ENCODE data around the gene ROGDI. TPM values are rescaled to one million over a fixed set of nuclear protein-coding genes. Genes with fewer than 3 reads are reported as not detected.

The ROGDI gene
- total and polyA plus RNA-seq, 2 donors (not counting 3 experiments of a cell fraction or from before 2014, with no cell fraction given) = 12.0 to 36.9 TPM

GRCh38 chr16:4795181-4795827 is 7.1 kb downstream of the ROGDI start, which contains the start of gene SMIM22:
Gene SMIM22 (plus strand): TSS chr16:4795369. CDS start chr16:4795735, 366 bp downstream.
- Histone ChIP-seq H3K9me1 (replicated peaks; ENCODE audit: control insufficient read depth, extremely low read depth, insufficient read depth, low read length) (no peaks in the 10 kb centered on the region), H3K36me3 (ENCODE audit: control insufficient read depth in 2 of 2, extremely low read depth in 1 of 2, insufficient read depth in 2 of 2, low read length in 2 of 2) (no peaks in the 10 kb centered on the region), H3K79me2 (ENCODE audit: control insufficient read depth, insufficient read depth, low read length) (no peaks in the 10 kb centered on the region), H3K4me3 (replicated peaks in 1 of 3; ENCODE audit: insufficient read depth in 1 of 3, low read depth in 1 of 3, low read length in 3 of 3) (no peak within 1 kb of the TSS), H3K9me3 (replicated peaks; ENCODE audit: control insufficient read depth, insufficient read depth, low read length) (no peaks in the 10 kb centered on the region), H3K4me1 (ENCODE audit: control insufficient read depth, extremely low read depth, insufficient read depth, low read length) (no peaks in the 10 kb centered on the region), H3K4me2 (ENCODE audit: insufficient read depth, low read length) (no peak within 1 kb of the TSS), H3K27me3 (ENCODE audit: control insufficient read depth in 2 of 2, insufficient read depth in 2 of 2, low read length in 2 of 2) (no peaks in the 10 kb centered on the region), H3K27ac (ENCODE audit: insufficient read depth, low read depth, low read length) (no peak within 1 kb of the TSS), H4K20me1 (replicated peaks; ENCODE audit: control insufficient read depth, extremely low read depth, insufficient read depth, low read length) (no peaks in the 10 kb centered on the region), H2AFZ (ENCODE audit: low read depth, low read length) (no peak within 1 kb of the TSS), H3K9ac (replicated peaks; ENCODE audit: extremely low read depth, insufficient read depth, low read length) (no peak within 1 kb of the TSS)
- no peak for FAIRE-seq
- dilution Hi-C loops (cut with MboI; ENCODE audit: extremely low pct_ligation_motif_present, low sequenced_read_pairs) = no loop called here
- BruUV-seq (replicated peaks) = no TSS peak
- ChIA-PET CTCF (no interaction called here), POLR2A (no interaction called here)
- TF ChIP-seq EZH2 (IDR thresholded peaks at IDR 0.05; ENCODE audit: borderline replicate concordance, low read depth, low read length, severe bottlenecking) = no peak
- no peak for TF ChIP-seq MYC (IDR thresholded peaks at IDR 0.05; ENCODE audit: low read depth, low read length)
- TF ChIP-seq CTCF (IDR thresholded peaks at IDR 0.05; ENCODE audit: extremely low read depth in 1 of 2, insufficient read depth in 1 of 2, low read depth in 1 of 2, low read length in 2 of 2) = no peak
- no peak for TF ChIP-seq GATA2 (IDR thresholded peaks at IDR 0.05; ENCODE audit: insufficient read depth, insufficient read length, low read depth, low read length)
- TF ChIP-seq MAX (IDR thresholded peaks at IDR 0.05; ENCODE audit: insufficient read depth, insufficient read length) = no peak
- no peak for TF ChIP-seq FOS (IDR thresholded peaks at IDR 0.05; ENCODE audit: borderline replicate concordance, insufficient read depth, low read length)
- no peak for TF ChIP-seq POLR2AphosphoS5 (IDR thresholded peaks at IDR 0.05; ENCODE audit: insufficient read depth, low read depth, low read length)
- no peak for TF ChIP-seq JUN (IDR thresholded peaks at IDR 0.05; ENCODE audit: borderline replicate concordance, insufficient read depth, insufficient read length, low read depth)
- TF ChIP-seq POLR2A (IDR thresholded peaks at IDR 0.05; ENCODE audit: low read depth, low read length) = no peak
- intact Hi-C loops (cut with micrococcal nuclease) = no loop called here
- no peak for DNase-seq (ENCODE audit: low read depth, low spot score)
